ENCODE results near the gene TSHZ1.

The TSHZ1 gene

DNA sequence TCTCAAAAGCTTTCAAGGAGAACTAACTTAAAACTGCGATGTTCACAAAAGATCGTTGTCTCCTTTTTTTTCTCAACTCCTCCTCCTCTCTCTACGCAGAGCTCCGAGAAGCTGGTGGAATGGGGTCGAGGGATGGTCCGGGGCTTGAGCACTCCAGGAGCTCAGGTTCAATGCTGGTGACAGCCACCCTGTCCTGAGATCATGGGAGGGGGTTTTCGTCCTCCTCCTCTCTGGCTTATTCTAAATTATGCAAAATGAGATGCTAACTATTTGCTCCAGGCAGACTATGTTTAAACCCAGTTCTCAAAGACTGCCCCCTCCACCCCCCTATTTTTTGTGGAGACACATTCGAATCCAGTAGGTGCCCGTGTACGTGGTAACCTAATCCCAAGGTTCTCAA lies 11.8 kb downstream of the TSHZ1 start:
- DNase-seq = no peak

DNA sequence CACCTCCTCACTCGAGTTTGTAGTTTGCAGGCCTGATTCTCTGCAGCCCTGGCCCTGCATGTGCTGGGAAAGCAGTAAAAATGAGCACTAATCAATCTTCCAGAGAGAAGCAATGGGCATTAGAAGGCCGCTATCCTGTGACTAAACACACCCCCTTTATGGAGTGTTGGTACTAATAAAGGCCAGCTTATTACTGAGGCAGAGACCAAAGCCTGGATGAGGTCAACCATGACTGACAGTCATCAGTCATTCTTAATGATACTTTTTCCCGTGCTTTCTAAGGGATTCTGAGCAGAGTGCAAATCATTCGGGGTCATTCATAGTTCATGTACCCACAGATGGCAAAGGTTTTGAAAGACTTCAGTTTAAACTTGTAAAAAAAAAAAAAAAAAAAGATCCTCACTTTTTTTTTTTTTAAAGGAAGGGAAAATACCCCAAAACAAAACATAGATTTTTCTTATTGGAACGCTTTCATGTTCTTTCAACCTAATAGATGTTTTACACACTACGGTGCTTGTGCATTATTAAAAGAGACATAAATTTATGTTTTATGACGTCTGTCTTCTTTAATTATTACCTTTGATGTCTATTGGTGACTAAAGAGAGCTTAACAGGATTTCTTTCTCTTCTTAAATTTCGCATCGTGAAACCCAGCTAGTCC lies 13.2 kb downstream of the TSHZ1 start:
- no peak for DNase-seq

- no peak for DNase-seq
These were observed 15.8 kb downstream of the TSHZ1 start for GRCh38 chr18:75226286-75226955.

- DNase-seq = no peak
These were observed 16.3 kb downstream of the TSHZ1 start for GRCh38 chr18:75226956-75227316.

GRCh38 chr18:75227535-75228296 lies 17.1 kb downstream of the TSHZ1 start:
- no peak for DNase-seq

DNA sequence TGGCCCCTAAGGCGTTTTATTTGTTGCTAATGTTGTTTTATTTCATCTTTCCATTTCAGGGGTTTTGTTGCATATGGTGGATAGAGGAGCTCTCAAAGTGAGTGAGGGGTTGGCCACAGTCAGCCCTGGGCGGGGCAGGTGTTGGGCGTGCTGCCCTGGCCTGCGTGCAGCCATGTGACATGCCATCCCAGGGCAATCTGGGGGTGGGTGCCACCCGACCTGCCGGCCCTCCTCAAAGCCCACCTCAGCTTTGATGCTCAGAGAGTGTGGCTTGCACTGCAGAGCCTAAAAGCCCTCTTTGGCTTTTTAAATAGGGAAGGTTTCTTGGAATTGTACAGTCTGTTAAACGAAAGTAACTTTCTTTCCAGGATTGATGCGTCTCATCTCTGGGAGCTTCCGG lies 18.4 kb downstream of the TSHZ1 start:
- no peak for DNase-seq

DNA sequence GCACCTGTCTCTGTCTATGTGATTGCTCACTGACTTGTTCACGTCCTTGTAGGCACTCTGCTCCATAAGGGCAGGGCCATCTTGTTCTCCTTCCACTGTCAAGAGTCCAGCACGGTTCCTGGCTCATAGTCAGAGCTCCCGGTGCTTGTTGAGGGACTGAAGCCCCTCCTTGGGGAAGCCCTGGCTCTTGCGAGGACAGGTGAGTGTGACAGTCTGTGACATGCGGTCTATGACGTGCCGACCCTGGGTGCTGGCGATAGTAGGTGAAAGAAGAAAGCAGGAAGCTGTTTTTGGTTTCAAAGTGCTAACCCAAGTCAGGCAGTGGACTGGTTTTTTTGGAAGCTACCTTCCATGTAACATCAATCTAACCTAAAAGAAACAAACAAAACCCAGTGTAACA lies 18.8 kb downstream of the TSHZ1 start:
- DNase-seq = no peak

- no peak for DNase-seq
These were observed 19.8 kb downstream of the TSHZ1 start for GRCh38 chr18:75230163-75231052.

GRCh38 chr18:75231053-75231406 lies 20.4 kb downstream of the TSHZ1 start:
- DNase-seq = no peak

- no peak for DNase-seq
These were observed 24.3 kb downstream of the TSHZ1 start for GRCh38 chr18:75234901-75235300.

DNA sequence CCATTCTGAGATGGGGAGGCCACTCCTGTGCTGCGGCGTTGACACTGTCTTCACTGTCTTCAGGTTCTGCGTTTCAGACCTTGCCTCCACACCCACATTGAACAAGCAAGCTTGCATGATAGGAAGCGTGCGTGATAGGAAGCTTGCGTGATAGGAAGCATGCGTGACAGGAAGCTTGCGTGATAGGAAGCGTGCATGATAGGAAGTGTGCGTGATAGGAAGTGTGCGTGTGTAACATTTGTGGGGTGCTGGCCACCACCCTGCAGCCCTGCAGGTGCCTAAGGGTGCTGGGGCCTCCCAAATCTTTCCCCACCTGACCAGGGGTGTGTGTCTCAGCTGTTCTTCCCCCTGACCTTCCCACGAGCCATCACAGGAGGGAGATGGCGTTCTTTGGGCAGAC lies 25.3 kb downstream of the TSHZ1 start:
- no peak for DNase-seq

GRCh38 chr18:75238100-75238499 lies 27.5 kb downstream of the TSHZ1 start:
- DNase-seq = no peak

DNA sequence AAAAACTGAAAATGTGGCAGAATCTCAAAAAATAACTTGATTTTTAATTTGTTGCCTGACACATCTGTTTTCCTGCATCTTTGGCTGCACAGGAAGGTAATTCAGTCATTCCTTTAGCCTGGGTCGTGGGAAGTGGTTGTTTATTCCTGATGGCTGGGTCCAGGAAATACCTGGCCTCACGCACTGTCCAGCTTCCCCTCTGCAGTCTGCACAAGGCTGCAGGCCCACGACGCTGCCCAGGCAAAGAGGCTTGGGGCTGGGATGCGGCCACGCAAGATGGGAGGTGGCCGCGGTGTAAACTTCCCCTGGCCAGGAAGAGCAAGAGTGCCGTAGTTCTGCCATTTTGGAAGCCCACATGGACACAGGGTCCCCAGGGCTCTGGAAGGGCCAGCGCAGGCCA lies 28.2 kb downstream of the TSHZ1 start:
- no peak for DNase-seq

DNA sequence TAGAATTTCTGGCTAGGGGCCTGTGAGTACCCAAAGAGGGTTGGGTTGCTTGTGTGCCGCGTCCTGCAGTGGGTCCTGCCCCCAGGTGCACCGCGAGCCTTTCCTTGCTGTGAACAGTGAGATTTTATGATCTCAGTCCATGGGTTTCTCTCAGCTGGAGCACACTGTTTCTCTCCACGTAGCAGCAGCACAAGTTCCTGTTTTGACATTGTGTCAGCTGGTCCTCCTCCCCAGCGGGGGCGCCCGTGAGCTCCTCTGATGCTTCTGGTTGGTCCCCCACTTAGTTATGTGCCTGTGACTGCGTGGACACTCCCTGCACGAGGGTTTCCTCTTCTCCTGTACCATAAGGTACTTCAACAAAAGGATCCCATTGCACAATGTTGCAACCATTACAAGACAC lies 29.8 kb downstream of the TSHZ1 start:
- DNase-seq = no peak

GRCh38 chr18:75241705-75242104 lies 31.1 kb downstream of the TSHZ1 start:
- DNase-seq = no peak

- peak; percentile 18 for DNase-seq
These were observed 34.0 kb downstream of the TSHZ1 start for GRCh38 chr18:75244351-75245313.

DNA sequence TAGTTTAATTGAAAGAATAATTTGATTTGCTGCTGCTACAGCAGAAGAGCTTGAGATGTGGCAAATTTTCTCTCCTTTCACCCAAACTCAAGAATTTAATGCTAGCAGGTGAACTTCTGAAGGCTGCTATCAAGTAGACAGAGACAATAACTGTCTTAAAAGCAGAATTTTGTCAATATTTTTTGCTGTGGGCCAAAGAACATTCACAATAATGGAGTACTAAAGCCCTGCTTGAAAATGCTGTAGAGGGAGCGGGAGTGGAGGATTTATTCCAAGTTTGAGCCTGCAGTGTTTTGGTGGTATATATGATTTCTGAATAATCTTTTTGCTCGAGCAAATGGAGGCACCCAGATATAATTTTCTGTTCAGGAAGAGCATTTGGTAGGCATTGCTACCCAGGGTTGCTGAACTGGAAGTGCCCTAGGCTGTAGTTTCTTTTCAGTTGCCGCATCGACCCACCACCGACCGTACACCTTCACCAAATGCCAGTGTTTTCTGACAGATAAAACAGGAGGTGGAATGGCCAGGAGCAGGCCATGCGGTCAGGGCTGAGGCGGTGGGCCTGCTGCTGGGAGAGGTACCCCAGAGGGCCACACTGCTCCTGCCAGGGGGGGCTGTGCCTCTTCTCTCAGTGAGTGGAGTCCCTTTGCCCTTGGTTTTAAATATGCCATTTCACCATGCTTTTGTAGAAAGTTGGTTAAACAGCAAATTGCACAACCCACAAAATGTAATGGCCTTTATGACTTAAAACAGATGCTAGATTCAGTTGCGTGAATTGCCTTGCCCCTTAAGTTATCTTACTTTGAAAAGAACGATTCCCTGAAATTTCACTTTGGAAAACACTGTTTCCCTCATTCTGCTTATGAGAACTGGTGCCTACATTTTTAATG lies 36.4 kb downstream of the TSHZ1 start:
- DNase-seq = peak; percentile 12

GRCh38 chr18:75247611-75248421 lies 37.2 kb downstream of the TSHZ1 start:
- no peak for DNase-seq

GRCh38 chr18:75248426-75249174 lies 38.0 kb downstream of the TSHZ1 start:
- no peak for DNase-seq
